HG03280 (cell line): Measurements from ENCODE around the gene RFX8.

Experiments used
- ATAC-seq: cut with Tn5 transposase; IDR thresholded peaks from one replicate; pipeline ENCODE4 v1.9.1; 2021; ENCODE audit warnings: mild to moderate bottlenecking, moderate library complexity; ENCODE audit not compliant: unreplicated experiment

Gene RFX8

DNA sequence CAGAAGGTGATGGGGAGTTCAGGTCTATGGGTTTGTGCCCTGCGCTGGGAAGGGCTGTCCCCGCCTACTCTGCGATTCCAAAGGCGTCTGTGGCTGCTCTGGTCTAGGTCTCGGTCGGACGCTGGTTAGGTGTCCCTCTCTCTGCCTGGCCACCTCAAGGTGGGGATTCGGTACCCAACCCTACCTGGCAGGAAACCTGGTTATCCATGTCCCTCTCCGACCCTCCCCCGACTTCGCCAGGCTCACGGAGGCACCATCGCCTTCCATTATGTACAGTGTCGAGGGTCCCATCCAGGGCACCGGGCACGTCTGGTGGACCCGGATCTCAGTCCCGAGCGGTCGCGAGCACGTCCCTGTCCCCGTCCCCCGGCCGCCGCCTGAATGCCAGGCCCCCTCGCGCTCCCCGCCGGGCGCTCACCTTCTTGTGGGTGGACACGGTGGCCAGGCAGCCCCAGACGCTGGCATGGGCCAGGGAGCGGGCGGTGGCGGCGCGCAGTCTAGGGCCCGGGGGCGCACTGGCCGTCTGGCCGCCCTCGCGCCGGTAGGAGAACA lies 88.2 kb downstream of the RFX8 start:
- no peak for ATAC-seq

GRCh38 chr2:101383016-101383541 lies 91.8 kb downstream of the RFX8 start:
- ATAC-seq = no peak

DNA sequence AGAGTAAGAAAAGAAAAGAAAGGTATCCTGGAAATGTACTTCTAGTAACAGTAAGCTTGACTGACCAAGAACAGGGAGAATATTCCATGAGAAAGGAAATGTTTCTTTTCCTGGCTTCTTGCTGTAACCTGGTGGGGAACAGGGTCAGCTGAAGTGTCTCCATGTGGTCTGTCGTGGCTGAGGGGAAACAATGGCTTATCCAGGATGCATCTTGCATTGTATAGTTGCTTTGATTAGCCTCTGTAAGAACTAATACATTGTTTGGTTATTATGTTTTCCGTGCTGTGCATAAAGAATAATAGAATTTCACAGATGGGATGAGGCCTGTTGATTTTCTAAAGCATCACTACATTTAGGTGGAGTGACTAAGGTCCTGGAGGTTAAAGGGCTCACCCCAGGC lies 92.5 kb downstream of the RFX8 start:
- ATAC-seq = no peak

DNA sequence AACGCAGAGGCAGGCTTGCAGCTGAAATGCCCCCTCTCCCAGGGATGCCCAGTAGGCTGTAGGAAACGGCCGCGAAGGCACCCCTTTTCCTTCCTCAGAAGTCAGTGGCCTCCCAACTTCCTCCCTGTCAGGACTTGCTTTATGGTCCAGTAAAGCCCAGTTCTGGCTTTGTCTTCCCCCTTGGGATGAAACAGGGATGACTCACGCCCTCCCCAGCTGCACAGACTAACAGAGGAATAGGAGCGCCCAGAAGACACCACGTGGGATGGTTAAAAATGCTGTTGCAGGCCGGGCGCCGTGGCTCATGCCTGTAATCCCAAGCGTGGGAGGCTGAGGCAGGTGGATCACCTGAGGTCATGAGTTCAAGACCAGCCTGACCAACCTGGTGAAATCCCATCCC lies 94.5 kb downstream of the RFX8 start:
- ATAC-seq = no peak

GRCh38 chr2:101379091-101379490 lies 95.8 kb downstream of the RFX8 start:
- ATAC-seq = no peak

DNA sequence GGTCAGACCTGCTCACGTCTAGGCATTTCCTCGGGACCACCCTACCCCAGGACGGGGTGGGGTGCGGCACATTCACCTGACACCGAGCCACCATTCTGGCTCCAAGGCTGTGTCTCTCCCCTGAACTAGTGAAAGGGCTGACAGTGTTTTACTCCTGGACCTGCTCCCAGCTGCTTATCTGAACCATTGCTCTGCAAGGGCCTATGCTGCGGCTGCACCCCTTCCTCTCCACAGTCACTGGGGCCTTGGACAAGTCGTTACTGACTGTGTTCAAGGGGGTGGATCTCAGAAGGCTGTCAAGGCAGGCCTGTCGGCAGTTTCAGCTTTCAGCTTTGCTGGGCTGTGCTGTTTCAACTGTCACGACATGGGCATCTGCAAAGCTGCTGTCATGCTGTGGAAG lies 99.3 kb downstream of the RFX8 start:
- ATAC-seq = no peak

DNA sequence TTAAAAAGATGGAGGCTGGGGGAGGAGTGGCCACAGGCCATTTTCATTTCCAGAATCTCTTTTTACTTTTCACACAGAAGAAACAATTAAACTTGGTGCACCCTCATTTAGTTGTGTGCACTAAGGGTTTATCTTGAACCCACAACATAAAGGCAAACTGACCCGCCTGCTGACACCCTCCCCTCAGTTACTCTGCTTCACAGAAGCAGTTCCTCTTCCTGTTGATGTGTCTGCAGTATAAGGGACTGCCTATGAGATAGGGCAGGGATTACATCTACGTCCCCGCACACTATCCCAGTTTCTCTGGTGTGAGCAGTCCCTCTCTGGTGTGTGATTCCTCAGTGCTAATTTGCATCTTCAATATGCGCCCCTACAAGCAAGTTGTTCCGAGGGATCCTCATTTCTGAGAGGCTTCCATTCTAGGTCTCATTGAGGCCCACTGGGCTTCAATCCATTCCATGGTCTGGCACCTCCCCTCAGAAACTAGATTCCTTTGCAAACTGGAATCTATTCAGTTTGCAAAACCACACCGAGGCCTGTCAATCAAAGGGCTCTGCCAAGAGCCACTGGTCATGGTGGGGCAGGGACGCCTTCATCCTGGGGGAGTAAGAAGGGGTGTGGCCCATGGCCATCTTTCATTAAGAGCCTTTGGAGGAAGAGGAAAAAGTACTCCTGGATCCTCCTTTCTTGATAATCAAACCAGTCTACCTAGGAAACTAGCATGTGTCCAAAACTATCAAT lies 99.9 kb downstream of the RFX8 start:
- ATAC-seq = no peak

- no peak for ATAC-seq
Observed at GRCh38 chr2:101372792-101373191, 102.1 kb downstream of the RFX8 start.

DNA sequence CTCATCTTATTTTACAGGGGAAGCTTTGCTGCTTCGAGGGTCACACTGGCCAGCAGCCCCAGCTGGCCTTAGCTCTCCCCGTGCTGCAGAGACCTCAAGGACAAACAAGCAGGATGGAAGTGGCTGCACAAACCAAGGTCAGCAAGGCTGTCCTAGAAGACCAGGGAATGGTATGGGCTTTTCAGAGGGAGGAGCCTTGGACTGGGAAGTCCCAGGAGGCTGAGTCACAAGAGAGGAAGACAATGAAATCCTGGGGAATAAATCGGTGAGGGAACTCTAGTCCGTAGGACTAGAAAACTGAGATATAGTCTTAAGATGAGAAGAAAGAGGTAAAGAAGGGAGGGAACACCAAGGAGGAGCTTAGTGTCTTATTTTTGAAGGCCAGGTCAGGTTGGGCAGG lies 103.3 kb downstream of the RFX8 start:
- no peak for ATAC-seq

GRCh38 chr2:101369100-101369499 lies 105.8 kb downstream of the RFX8 start:
- no peak for ATAC-seq

GRCh38 chr2:101368376-101368775 lies 106.5 kb downstream of the RFX8 start:
- ATAC-seq = no peak

DNA sequence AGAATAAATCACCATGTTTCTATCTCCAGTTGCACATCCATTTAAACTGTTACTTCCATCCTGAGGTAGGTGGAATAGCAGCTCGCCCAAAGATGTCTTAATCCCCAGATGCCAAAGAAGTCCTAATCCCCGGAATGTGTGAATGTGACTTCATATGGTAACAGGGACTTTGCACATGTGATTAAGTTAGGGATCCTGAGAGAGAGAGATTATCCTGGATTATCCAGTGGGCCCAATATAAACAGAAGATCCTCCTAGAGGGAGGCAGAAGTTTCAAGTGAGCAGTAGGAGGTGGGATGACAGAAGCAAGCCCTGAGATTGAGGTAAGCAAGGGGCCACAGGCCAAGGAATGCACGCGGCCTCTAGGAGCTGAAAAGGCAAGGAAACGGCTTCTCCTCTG lies 107.4 kb downstream of the RFX8 start:
- ATAC-seq = no peak

DNA sequence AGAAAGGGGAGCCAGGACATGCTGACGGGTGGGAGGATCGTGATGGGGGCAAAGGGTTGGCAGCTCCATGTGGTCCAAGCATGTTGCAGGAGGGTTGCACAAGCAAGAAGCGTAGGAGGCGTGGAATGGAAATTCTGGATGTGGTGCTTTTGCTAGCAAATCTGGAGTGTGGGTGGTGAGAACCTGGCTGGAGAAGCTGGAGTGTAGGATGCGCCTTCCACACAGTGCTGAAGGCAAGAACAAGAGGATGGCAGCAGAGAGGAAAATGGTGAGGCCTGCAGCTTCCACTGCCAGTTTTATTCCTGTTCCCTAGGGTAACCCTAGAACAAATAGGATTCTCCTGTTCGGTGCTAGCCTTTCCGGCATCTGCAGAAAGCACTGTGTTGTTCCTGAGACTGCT lies 110.0 kb downstream of the RFX8 start:
- no peak for ATAC-seq

DNA sequence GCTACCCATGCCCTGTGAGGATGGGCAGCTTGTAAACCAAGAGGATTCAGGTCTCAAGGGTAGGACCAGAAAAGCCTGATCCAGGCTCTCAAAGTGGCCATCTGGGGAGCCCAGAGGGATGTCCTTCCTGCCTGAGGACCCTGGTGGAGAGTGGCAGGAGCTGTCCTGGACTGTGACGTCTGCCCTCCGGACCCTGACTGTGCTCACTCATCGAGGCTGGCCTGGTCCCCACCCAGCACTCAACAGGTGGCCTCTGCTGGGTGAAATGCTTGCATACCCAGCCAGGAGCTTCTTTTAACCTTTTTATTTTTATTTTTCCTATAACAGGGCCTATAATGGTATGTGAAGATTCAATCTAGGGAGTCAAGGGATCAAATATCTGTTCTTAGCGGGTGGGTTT lies 112.1 kb downstream of the RFX8 start:
- no peak for ATAC-seq

DNA sequence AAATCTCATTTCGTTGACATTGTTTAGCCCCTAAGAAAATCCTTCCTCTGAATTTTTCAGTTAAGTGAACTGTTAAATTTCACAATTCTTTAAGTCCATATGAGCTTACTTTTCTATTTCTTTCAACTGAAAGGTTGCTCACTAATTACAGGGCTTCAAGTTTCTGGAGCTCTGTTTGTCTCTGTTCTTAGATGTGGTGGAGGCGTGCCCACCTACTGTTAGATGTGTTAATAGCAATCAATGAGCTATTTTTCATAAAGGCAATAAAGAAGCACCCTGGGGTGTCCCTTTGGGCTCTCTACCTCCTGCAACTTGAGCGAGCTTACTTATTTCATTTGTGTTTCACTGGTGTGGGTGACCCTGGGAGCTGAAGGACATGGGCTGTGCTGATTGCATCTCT lies 112.6 kb downstream of the RFX8 start:
- no peak for ATAC-seq

- no peak for ATAC-seq
Observed at GRCh38 chr2:101361522-101361921, 113.4 kb downstream of the RFX8 start.

- no peak for ATAC-seq
Observed at GRCh38 chr2:101361121-101361520, 113.8 kb downstream of the RFX8 start.

DNA sequence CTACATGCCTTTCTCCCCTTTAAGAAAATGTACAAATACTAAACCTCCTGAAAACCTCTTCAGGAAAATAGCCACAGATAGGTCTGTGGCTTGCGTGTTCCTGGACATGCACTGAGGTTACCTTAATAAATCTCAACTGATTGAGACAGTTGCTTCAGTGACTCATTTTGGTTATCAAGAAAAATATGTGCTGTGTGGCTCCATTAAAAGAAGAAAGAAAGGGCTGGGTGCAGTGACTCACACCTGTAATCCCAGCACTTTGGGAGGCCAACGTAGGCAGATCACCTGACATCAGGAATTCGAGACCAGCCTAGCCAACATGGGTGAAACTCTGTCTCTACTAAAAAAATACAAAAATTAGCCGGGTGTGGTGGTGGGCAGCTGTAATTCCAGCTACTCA lies 114.7 kb downstream of the RFX8 start:
- no peak for ATAC-seq

DNA sequence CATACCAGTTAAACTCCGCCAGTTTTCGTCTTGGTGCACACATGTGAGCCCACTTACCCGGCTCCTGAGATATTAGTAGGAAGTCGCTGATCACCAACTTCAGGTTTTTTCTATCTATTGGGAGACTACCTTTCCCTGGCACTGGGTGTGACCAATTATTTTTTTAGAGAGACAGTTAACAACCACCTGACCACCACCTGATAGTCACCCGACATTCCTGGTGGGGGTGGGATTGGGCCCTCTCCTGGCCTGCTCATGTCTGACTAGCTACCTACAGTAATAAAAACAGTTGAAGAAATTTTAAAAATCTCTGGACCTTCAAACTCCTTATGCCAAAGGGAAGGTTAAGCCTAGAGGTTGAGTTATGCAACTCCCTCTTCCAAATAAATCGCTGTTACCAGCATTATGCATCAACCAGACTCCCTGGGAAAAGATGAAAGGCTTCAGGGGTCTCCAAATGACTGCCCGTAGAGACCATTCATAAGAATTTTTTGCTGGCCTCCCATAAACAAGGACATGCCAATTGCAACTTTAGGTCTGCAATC lies 115.4 kb downstream of the RFX8 start:
- ATAC-seq = no peak

DNA sequence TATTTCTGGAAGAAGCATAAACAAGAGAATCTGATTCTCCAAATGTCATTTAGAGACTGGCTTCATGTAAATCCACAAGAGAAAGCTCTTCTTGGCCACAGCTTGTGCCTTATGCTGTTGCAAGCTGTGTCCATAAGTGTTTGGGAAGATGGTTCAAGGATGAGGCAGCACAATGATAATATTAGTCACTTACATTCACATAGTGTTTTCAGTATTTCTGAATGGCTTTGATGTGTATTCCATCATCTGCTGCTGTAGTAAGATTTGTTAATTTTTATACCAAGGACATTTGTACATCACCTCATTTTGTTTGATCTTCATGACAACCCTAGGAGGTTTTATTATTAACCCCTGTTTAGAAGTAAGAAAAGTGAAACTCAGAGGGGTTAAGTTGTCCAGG lies 117.5 kb downstream of the RFX8 start:
- no peak for ATAC-seq

- no peak for ATAC-seq
Observed at GRCh38 chr2:101356521-101356920, 118.4 kb downstream of the RFX8 start.

DNA sequence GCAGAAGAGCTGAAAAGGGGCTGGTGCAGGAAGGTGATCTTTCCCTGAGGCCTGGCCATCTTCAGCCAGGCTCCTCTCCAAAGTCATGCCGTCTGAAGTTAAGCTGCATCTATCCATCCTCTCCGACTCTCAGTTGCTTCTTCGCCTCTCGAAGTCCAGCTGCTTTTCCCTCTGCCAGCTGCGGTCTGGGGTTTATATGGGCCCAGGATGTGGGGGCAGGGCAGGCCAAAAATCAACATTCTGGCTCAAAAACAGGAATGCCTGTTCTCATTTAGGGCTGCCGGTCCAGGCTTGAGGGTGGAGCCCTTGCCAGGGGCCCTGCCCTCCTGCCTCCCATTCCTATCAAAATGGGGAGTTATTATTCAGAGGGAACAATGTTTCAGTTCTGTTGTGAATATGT lies 118.9 kb downstream of the RFX8 start:
- ATAC-seq = no peak
